GM20431 (cell line): ENCODE data around the gene FILIP1L.

Experiments used
- in situ Hi-C: fragments of 300-500 bp; cut with MseI, MboI; formaldehyde crosslinking; loops from one replicate; pipeline ENCODE4 v1.15.0; 2020; ENCODE audit warnings: low sequenced_read_pairs; ENCODE audit not compliant: unreplicated experiment

Gene FILIP1L

DNA sequence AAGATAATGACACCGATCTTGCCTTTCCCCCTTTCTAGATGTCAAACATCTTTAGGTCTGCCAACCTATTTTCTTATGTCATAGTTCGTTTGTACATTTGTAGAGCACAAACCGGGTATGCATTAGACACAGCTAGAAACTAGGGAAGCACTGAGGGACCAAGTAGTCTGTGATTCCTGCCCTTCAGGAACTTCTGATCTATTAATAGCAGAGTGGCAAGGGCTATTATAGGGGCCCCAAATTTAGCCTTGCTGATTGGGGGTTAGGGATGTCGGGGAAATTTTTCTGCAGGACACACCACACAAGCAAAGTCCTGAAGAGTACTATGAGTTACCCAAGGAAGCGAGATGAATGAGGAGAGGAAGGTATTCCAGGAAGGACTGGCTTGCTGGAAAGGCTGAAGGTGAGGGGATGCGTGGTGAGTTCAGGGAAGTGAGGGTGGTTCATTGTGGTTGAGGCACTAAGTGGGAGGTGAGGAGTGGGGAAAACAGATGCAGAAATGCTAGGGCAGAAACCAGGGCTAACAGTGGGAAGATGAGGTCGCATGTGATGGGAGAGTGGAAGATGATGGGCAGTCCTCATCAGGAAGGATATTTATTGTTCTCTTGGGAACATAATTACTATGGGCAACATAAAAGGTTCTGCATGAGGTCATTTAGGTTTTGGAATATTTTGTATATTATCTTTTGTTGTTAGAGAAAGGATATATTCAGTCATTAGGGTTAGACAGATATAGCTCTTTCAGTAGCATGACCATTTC is 152.4 kb downstream of the FILIP1L start:
- in situ Hi-C loops = no loop called here

GRCh38 chr3:99960941-99961340 is 153.4 kb downstream of the FILIP1L start:
- in situ Hi-C loops = no loop called here

- in situ Hi-C loops = no loop called here
These were observed 154.0 kb downstream of the FILIP1L start for GRCh38 chr3:99960123-99960878.

- in situ Hi-C loops = no loop called here
These were observed 155.9 kb downstream of the FILIP1L start for GRCh38 chr3:99958222-99958912.

- in situ Hi-C loops = no loop called here
These were observed 157.0 kb downstream of the FILIP1L start for GRCh38 chr3:99957151-99957796.

- in situ Hi-C loops = no loop called here
These were observed 158.3 kb downstream of the FILIP1L start for GRCh38 chr3:99955773-99956562.

DNA sequence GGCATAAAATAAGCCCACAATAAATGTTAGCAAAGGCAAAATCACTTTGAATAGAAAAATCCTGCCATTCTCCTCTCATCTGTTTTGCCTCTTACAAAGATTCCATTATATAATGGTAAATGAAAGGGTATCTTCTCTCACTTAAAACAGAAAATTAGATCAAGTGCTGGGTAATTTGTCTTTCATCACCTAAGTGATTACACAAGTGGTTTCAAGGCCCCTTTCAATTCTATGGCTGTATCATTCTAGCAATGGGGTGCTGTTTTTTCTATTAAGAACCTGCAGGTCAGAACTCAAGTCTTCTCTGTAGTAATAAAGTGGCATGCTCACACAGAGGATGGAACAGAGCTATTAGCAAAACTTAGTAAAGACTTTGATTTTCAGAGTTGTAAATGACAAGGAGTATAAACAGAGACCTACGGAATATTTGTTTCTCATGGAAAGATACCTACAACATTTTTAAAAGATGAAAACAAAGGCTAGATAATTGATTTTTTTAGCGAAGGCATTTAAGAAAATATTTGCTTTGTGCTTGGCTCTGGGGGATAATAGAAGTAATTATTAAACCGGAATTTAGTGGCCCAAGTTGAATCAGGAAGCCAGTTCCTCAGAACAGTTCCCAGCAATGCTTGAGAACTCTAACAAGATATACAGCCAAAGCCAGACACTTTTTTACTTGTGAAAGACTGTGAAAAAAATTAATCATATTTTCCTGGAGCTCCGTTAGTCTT is 159.2 kb downstream of the FILIP1L start:
- in situ Hi-C loops = no loop called here

GRCh38 chr3:99953596-99953995 is 160.7 kb downstream of the FILIP1L start:
- in situ Hi-C loops = no loop called here

DNA sequence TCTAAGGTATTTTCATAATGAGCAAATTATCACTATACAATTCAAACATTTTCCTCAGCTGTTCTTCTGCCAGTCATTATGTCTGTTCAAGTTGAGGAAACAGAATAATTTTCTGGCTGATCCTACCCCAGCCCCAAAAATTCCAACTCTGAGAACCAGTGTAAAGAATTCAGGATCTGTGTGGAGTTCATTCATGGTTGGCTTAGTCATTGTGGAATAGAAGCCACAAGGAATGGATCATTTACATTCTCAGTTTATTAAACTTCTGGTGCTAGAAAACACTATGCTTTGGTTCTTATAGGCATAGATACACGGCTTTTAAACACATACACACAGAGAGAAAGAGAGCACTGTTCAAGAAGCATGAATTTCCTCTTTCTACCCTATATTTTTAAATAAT is 162.0 kb downstream of the FILIP1L start:
- in situ Hi-C loops = no loop called here

GRCh38 chr3:99951701-99952100 is 162.6 kb downstream of the FILIP1L start:
- in situ Hi-C loops = no loop called here

DNA sequence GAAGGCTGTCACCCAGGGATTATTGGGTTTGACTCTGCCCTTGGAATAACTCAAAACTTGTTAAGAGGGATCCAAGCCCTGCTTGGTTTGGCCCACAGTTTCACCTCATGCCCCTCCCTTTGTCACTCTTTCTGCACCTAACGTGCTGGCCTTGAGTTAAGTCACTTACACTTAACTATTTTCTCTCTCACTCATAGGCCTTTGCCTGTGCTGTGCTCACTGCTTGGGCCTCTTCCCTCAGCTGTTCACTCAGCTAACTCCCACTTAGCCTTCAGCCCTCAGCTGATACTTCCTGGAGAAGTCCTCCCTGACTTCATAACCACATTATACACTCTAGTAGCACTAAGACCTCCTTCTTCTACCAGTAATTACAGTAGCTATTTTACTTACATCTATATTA is 163.4 kb downstream of the FILIP1L start:
- in situ Hi-C loops = no loop called here

DNA sequence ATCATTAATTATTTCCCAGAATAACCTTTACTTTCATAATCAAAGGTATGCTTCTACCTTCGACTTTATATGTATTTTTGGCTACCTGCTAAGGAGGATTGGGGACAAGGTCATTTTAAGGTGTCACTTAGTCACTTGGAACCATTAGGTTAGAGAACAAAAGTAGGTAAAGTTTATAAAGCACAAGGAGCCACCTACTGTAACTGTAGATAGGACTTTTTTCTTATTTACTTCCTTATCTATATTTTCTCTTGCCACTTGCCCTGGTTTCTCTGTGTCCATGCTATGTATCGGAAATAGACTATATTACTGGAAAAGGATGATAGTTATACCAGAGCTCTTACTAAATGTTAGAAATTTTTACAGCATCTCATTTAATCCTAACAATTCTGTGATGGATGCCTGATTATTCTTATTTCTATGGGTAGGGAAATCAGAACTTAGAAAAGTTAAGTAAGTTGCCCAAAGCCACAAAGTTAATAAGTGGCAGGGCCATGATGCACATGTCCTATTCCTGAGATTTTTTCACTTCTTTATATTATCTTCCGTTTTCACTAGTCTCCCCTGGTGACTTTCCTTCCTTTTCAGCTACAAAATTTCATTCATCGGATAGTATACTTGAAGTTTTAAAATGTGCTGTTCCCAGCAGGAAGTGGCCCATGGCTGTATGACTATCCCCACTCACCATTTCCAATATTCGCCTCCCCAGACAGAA is 164.2 kb downstream of the FILIP1L start:
- in situ Hi-C loops = no loop called here

DNA sequence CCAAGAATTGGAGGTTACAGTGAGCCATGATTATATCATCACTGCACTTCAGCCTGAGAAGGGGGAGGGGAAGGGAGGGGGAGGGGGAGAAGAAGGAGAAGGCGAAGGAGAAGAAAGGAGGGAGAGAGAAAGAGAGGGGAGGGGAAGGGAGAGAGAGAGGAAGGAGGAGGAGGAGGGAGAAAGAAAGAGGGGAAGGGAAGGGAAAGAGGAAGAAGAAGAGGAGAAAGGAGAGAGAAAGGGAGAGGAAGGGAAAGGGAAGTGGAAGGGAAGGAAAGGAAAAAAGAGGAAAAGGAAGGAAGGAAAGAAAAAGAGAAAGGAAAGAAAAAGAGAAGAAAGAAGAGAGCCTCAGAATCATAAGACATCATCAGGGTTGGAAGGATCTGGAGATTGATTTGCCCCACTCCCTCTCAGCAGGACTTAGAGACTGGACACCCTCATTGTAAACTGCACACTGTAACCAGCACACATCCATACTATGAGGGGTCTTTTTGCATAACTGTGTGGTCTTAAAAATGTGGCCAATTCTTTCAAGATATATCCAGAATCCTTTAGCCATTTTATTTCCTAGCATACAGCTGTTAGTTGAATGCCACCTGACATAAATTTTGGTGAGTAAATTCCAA is 165.7 kb downstream of the FILIP1L start:
- in situ Hi-C loops = no loop called here

- in situ Hi-C loops = no loop called here
These were observed 166.9 kb downstream of the FILIP1L start for GRCh38 chr3:99947356-99947755.

DNA sequence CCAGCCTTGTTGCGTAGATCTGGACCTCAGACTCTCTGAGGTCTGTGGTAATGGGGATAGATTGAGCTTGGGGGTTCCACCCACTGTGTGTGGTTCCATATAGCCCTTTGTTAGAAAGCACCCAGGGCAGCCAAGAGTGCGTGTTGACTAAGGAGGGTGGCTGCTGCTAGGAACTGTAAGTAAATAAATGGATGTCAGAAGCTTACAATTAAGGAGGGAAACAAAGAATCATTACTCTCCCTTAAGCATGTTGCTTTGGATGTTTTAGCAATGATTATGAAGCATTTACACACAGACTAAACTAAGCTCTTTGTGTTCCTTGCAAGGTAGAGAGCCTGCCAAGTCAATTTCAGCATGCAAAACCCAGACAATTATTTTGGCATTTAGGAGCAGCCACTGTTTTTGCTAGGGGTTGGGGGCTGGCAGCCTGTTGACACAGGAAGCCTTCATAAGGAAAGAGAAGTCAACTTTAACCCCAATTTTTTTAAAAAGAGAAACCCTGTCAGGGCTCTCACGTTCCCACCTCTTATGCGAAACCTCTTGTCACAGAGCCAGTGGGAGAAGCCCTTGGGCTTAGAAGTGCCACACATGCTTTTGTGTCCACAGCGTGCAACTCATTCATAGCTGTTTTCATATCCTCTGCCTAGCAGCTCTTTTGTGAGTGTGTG is 168.8 kb downstream of the FILIP1L start:
- in situ Hi-C loops = no loop called here

DNA sequence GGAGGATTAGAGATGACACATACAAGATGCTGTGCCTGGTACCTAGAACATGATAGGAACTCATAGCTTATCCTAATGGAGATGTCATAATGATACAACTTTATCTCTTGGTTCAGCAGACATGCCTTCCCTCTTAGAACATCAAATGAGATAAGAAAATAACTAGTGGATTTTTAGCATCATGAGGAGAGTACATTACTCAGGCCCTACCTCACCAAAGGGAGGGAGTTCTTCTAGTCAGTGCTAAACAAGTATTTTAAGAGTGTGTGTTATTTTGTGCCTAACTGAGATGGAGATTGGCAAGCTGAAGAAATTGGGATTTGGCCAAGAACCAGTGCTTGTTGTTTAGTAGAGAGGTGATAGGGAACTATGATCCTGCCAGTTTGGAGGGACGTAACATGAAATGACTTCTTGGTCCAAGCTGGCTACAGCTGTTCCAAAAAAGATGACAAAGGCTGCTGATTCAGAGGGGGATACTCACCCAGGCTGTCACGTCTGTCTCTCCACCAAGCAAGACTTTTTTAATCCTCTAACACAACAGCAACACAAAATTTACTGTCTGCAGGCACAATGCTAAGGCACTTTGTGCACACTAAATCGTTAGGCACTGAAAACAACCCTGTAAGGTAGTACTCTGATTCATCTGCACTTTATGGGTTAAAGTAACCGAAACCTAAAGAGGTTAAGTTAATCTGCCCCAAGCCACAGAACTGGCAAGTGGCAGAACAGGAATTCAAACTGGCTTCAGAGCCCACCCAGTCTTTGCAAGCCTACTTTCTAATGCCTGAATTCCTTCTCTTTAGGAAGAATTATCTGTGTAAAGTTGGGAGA is 170.2 kb downstream of the FILIP1L start:
- in situ Hi-C loops = no loop called here

DNA sequence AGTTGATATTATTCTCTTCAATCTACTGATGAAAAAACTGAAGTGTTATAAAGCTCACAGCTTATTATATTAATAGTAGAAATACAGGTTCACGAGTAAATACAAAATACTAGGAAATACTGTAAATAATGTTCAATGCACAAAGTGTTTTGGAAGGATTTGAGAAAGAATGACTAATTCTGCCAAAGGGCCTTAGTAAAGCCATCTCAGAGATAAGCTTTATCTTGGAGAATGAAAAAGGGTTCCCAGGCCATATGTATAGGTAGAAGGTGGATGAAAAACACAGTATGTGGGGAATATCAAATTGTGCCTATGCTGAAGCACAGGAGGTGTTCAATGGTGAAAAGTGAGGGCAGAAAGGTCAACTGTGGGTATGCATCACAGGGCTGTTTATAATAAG is 173.1 kb downstream of the FILIP1L start:
- in situ Hi-C loops = no loop called here
